ENCODE results near the gene MYORG. TPM values are rescaled to one million over a fixed set of nuclear protein-coding genes. Genes with fewer than 3 reads are reported as not detected.

The MYORG gene
- total RNA-seq, 1 donor from 2014 or later, result 6.3 TPM

- H3K27me3 ChIP-seq (ENCODE audit: low read depth), result no peaks in the 10 kb centered on the region
- intact Hi-C loops (cut with micrococcal nuclease), result no loop called here
- H3K9me3 ChIP-seq (replicated peaks), result no peaks in the 10 kb centered on the region
- H3K4me1 ChIP-seq, result peaks cover 26% of the 10 kb centered on the region
- DNase-seq, result no peak
- no peak overlapping the region for H3K4me3 ChIP-seq
- no peaks in the 10 kb centered on the region for H3K36me3 ChIP-seq
- no peak overlapping the region for H3K27ac ChIP-seq (replicated peaks)
- TF ChIP-seq CTCF (IDR thresholded peaks at IDR 0.05; ENCODE audit: borderline replicate concordance), result no peak
Observed at GRCh38 chr9:34326690-34327089, 50.0 kb downstream of the MYORG start.

GRCh38 chr9:34322899-34323591 lies 53.7 kb downstream of the MYORG start:
- DNase-seq, result no peak

GRCh38 chr9:34321451-34321850 lies 55.2 kb downstream of the MYORG start:
- intact Hi-C loops (cut with micrococcal nuclease), result no loop called here
- Histone ChIP-seq H3K4me1 (no peaks in the 10 kb centered on the region), H3K36me3 (no peaks in the 10 kb centered on the region), H3K27ac (replicated peaks) (no peak overlapping the region), H3K4me3 (no peak overlapping the region), H3K27me3 (ENCODE audit: low read depth) (no peaks in the 10 kb centered on the region), H3K9me3 (replicated peaks) (no peaks in the 10 kb centered on the region)
- no peak for TF ChIP-seq CTCF (IDR thresholded peaks at IDR 0.05; ENCODE audit: borderline replicate concordance)
- DNase-seq, result no peak

More at GRCh38 chr9:34322899-34323591, 53.7 kb downstream of the MYORG start:
- no peak overlapping the region for H3K27ac ChIP-seq (replicated peaks)
- no peaks in the 10 kb centered on the region for H3K27me3 ChIP-seq (ENCODE audit: low read depth)
- H3K4me3 ChIP-seq, result no peak overlapping the region
- H3K4me1 ChIP-seq, result peaks cover 1% of the 10 kb centered on the region
- no peak for TF ChIP-seq CTCF (IDR thresholded peaks at IDR 0.05; ENCODE audit: borderline replicate concordance)
- intact Hi-C loops (cut with micrococcal nuclease), result no loop called here
- no peaks in the 10 kb centered on the region for H3K36me3 ChIP-seq
- H3K9me3 ChIP-seq (replicated peaks), result no peaks in the 10 kb centered on the region

- Histone ChIP-seq H3K4me3 (no peak overlapping the region), H3K4me1 (no peaks in the 10 kb centered on the region), H3K9me3 (replicated peaks) (no peaks in the 10 kb centered on the region), H3K27me3 (ENCODE audit: low read depth) (no peaks in the 10 kb centered on the region), H3K27ac (replicated peaks) (no peak overlapping the region), H3K36me3 (no peaks in the 10 kb centered on the region)
- intact Hi-C loops (cut with micrococcal nuclease), result no loop called here
- TF ChIP-seq CTCF (IDR thresholded peaks at IDR 0.05; ENCODE audit: borderline replicate concordance), result no peak
- DNase-seq, result no peak
Observed at GRCh38 chr9:34318163-34318790, 58.4 kb downstream of the MYORG start.

- intact Hi-C loops (cut with micrococcal nuclease), result no loop called here
- no peak for TF ChIP-seq CTCF (IDR thresholded peaks at IDR 0.05; ENCODE audit: borderline replicate concordance)
Observed at GRCh38 chr9:34317436-34317835, 59.3 kb downstream of the MYORG start.

More at GRCh38 chr9:34317436-34317835, 59.3 kb downstream of the MYORG start:
- no peaks in the 10 kb centered on the region for H3K27me3 ChIP-seq (ENCODE audit: low read depth)
- H3K4me3 ChIP-seq, result no peak overlapping the region
- H3K9me3 ChIP-seq (replicated peaks), result no peaks in the 10 kb centered on the region
- no peaks in the 10 kb centered on the region for H3K36me3 ChIP-seq
- no peak for DNase-seq
- H3K4me1 ChIP-seq, result no peaks in the 10 kb centered on the region
- H3K27ac ChIP-seq (replicated peaks), result no peak overlapping the region

Other genes with a start within 250 kb of the MYORG start
- 37.6 TPM for gene UBAP1, start 197.9 kb downstream of the MYORG start, total RNA-seq
- gene KIF24, start 47.6 kb downstream of the MYORG start, total RNA-seq, result 0.63 TPM
- 22.2 TPM for gene NUDT2, start 47.3 kb downstream of the MYORG start, total RNA-seq
- gene FAM219A, start 81.7 kb upstream of the MYORG start, total RNA-seq, result 22.9 TPM
- gene DNAI1, start 81.9 kb upstream of the MYORG start, total RNA-seq, result not detected
- gene ENHO, start 146.1 kb upstream of the MYORG start, total RNA-seq, result not detected
- 4.6 TPM for gene CNTFR, start 212.8 kb upstream of the MYORG start, total RNA-seq
- 42.8 TPM for gene RPP25L, start 235.2 kb upstream of the MYORG start, total RNA-seq
- gene DCTN3, start 243.6 kb upstream of the MYORG start, total RNA-seq, result 135 TPM